ENCODE data around the gene RSRP1.
"Not testable (repeated sequence)": the region's sequence is repeated elsewhere in the genome, so short reads cannot be mapped to it uniquely, and the experiment has no call there.

RSRP1 gene

DNA sequence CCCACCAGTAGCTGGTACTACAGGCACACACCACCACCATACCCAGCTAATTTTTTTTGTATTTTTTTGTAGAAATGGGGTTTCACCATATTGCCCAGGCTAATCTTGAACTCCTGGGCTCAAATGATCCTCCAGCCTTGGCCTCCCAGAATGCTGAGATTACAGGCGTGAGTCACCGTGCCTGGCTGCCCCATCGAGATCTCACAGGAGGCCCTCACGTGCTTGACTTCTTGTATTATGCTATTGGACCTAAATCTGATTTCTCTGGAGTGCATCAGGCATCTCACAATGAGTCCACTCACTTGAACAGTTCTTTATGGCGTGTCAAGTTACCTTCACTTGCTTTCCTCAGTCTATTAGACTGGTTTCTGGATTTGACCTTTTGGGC, 9.3 kb upstream of the RSRP1 start:
- no peak for DNase-seq

DNA sequence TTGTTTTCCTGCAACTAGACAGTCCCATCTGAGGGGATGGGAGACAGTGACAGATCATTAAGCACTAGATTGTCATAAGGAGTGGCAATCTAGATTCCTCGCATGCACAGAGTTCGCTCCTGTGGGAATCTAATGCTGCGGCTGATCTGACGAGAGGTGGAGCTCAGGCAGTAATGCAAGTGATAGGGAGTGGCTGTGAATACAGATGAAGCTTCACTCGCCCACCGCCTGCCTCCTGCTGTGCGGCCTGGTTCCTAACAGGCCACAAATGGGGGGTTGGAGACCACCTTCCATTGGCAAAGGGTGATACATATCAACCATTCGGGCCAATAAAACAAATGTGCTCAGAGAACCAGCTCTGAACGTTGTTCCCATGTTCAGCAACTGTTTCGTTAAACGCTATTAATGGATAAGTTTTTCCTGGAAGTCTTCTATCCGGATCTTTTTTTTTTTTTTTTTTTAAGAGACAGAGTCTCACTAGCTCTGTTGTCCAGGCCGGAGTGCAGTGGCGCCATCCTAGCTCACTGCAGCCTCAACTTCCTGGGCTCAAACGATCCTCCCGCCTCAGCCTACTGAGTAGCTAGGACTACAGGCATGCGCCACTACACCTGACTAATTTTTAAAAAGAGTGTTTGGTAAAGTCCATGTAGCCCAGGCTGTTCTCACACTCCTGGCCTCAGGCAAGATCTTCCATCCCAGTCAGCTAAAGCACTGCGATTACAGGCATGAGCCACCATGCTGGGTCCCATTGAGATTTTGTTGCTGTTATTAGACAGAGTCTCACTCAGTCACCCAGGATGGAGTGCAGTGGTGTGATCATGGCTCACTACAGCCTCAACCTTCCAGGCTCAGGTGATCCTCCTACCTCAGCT, 8.7 kb upstream of the RSRP1 start:
- no peak for DNase-seq

DNA sequence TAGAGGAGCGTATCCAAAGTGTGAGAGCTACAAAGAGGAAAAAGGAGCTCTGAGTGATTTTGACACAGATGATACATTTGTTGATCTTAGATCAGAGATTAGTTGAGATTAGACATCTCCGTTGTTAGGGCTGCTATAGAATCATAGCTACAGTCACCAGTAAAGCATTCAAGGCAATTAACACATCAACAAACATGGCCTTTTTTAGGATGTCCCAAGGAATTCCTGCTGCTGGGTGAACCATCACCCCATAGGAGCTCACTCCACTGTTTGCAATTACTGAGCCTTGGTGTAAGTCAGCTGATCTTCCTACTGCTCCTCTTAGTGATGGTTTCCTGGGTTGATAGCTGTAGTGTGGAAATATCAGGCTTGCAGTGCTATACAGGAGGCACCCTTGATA, 6.7 kb upstream of the RSRP1 start:
- no peak for DNase-seq

DNA sequence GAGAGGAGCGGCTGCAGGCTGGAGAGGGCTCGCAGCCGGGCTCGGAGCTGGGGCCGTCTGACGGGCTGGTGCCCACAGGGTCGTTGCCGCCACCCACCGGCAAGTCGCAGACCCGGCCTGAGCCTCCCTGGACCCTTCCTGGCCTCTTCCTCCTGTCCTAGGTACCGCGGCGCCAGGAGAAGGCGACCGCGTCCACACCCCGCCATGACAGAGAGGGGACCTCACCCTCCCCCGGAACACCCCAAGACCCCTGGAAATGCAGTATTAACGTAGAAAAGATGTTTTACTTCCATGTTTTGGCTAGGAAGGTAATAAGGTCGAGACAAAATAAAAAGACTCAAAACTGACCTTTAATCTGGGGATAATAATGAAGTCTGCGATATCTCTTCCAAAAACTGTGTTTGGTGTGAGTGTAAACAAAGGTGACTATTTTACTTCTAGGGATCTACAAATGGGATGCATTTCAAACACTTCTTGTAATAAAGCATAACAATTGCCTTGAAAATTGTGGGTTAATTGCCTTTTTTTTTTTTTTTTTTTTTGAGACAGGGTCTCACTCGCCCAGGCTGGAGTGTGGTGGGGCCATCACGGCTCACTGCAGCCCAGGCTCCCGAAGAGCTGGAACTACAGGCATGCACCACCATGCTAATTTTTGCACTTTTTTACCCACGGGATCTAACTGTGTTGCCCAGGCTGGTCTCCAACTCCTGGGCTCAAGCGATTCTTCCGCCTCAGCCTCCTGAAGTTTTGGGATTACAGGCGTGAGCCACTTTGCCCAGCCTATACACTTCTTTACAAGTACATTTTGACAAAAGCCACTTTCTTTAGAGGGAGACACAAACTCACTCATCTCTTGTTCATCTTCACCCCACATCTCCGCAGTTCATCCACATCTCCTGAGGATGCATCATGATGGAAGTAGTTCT, 838 bp upstream of the RSRP1 start:
- DNase-seq, result no peak

DNA sequence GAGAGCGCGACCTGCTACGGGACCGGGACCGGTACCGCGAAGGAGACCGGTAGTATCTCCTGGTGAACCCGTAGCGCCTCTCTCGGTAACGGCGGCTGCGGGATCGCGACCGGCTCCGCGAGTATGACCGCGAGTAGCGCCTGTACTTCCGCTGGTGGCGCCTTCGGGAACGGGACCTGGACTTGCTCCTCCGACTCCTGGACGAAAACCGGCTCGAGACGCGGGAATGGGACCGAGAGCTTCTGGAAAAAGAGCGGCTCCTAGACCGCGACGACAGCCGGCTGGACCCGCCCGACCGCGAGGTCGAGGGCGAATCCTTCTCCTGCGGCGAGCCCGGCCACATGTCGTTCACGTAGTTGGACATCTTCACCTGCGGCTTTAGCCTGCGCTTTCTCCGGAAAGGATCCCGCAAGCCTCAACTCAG, 642 bp downstream of the RSRP1 start:
- DNase-seq, result no peak

DNA sequence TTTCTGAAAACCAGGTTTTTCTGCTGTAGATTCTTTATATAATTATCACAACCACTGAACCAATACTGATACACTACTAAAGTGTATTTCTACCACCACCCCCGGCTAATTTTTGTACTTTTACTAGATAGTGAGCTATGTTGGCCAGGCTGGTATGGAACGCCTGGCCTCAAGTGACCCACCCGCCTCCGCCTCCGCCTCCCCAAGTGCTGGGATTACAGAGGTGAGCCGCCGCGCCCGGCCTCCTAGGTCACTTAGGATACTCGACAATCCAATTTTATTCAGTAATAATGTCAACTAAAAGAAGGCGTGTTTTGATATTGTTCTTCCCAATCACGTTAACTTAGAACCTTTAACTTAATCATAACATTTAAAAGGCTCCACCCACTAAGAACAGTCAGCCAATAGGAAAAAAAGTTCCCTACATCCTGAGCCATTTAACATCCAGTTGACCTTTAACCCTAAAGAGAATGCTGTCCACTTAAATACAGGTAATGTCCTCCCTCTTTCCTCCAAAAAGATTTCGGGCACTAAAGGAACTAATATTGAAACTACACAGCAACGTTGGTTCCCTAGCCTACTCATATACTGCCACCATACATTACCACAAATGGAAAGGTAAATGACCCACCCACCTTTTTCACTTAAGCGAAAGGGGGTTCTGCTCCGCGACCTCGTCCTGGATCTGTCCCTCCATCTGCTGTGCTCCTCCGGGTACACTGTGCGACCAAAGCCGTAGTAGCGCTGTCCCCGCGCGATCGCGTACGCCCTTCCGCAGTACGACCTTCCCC, 1.2 kb downstream of the RSRP1 start:
- DNase-seq, result no peak

DNA sequence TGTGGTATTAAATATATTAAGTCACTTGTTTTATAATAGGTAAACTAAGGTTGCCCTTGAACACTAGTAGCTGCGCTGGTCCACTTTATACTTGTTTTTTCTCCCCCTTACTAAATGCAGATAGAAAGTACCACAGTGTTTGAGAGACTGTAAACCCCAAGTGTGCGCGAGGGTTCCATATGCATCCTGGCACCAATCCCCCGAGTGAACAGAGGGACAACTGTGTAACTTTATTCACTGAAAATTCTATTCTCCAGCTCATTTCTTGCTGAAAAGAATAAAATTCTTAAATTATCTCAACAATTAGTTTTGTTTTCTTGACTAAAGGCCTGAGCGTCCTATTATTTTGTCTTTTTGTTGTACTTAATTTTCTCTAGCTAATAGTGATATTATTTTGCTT, 1.9 kb downstream of the RSRP1 start:
- DNase-seq, result no peak

DNA sequence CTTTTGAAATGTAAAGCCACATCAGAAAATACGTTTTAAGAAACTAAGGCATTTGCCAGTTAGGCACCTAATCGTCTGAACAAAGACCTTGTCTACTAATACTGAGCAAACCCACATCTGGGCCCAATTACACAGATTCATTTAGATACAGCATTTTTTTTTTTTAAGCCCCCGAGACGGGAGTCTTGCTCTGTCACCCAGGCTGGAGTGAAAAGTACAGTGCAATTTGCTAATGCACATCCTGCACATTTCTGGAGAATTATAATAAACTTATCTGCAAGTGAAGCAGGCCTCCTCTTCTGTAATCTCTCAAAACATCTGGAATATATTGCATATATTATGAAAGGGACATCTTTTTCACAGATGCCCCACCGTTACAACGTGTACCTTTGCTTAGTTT, 3.3 kb downstream of the RSRP1 start:
- DNase-seq, result no peak

DNA sequence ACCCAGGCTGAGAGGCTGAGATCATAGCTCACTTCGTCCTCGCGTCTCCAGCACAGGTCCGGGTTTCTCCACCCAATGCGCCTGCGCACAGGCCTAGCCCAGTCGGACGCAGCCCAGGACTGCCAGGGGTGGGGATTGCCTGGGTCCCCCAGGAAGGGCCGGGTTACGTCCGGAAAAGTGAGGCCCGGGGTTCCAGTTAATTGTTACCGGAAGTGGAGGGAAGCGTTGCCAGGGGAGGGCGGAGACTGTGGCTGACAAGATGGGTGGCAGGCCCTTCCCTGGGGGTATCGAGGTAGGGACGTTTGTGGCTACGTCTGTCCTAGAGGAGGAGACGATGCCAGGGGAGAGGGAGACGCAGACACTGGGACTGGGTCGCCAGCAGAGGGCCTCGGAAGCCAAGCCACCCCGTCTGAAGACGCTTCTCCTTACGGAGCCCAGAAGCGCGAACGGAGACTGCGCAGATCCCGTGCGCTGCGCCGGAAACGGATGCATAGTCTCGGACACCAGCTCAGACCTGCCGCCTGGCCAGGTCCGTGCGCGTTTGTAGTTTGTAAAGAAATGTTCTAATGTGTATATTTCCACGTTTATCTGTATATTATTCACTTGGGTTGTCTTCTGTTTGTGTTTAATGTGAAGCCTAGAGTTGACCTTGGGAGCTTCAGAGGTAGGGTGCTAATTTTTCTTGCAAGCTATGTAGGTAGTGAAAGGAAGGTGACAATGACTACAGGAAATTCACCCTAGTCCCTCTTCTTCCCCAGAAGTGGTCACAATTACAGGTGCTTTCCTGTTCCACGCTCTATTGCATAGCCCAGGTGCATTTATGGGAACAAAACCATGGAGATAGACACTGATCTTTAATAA, 7.3 kb downstream of the RSRP1 start:
- DNase-seq, result peak; percentile 98

DNA sequence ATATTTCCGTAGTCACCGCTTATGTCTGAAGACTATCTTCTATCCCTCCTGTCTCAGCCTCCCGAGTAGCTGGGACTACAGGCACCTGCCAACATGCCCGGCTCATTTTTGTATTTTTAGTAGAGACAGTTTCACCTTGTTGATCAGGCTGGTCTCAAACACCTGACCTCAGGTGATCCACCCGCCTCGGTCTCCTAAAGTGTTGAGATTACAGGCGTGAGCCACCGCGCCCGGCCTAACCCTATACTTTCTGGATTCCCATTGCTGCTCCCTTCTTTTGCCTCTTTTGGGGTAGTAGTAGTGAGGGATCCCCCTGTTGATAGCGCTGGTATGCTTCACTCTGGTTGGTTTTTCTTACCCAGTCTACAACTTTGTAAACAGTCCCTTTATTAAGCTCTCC, 9.2 kb downstream of the RSRP1 start:
- DNase-seq, result no peak

DNA sequence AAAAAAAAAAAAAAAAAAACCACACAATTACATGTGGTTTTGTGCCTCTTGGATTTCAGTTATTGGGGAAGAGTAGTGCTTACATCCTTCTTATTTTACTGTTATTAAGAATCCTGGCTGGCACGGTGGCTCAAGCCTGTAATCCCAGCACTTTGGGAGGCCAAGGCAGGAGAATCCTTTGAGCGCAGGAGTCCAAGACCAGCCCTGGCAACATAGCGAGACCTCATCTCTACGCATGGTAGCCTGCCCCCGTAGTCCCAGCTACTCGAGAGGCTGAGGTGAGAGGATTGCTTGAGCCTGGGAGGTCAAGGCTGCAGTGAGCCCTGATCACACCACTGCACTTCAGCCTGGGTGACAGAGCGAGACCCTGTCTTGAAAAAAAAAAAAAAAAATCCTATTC, 11.0 kb downstream of the RSRP1 start:
- DNase-seq, result not testable (repeated sequence)

DNA sequence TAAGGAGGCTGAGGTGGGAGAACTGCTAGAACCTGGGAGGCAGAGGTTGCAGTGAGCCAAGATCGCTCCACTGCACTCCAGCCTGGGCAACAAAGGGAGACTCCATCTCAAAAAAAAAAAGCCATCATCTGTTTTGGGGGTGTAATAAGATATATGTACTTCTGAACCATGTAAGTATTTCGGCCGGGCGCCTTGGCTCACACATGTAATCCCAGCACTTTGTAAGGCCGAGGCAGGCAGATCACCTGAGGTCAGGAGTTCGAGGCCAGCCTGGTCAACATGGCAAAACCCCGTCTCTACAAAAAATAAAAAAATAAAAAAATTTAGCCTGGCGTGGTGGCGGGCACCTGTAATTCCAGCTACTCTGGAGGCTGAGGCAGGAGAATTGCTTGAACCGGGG, 11.8 kb downstream of the RSRP1 start:
- not testable (repeated sequence) for DNase-seq

DNA sequence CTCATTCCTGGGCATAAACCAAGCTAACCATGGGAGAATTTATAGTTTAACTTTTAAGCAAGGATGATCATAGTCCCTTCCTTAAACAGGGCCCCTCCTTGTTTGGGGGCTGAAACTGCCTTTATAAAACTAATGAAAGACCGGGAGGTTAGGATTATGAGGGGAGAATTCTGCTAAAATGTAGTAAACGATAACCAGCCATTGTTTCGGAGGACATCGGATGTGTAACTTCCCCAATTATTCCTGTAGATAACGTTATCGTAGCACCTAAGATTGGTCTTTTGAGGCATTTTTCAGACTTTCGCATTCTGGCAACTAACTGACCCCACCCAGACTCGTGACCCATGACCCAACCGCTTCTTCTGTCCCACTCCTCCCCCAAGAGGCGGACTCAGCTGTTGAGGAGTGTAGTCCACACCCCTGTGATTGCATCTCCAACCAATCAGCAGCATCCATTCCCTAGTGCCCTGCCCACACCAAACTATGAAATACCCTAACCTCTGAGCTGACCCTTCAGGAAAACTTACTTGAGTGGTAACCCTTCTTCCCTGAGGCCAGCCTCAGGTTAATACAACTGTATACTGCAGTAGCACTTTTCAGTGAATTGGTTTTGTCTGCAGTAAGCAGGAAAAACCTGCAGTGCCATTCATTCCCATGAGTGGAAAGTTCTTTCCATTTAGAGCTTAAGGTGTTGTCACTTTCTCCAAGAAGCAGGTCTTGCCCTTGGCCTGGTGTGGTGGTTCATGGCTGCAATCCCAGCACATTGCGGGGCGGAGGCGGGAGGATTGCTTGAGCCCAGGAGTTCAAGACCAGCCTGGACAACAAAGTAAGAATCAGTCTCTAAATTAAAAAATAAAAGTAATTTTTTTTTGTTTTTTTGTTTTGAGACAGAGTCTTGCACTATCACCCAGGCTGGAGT, 14.1 kb downstream of the RSRP1 start:
- peak; percentile 52 for DNase-seq

DNA sequence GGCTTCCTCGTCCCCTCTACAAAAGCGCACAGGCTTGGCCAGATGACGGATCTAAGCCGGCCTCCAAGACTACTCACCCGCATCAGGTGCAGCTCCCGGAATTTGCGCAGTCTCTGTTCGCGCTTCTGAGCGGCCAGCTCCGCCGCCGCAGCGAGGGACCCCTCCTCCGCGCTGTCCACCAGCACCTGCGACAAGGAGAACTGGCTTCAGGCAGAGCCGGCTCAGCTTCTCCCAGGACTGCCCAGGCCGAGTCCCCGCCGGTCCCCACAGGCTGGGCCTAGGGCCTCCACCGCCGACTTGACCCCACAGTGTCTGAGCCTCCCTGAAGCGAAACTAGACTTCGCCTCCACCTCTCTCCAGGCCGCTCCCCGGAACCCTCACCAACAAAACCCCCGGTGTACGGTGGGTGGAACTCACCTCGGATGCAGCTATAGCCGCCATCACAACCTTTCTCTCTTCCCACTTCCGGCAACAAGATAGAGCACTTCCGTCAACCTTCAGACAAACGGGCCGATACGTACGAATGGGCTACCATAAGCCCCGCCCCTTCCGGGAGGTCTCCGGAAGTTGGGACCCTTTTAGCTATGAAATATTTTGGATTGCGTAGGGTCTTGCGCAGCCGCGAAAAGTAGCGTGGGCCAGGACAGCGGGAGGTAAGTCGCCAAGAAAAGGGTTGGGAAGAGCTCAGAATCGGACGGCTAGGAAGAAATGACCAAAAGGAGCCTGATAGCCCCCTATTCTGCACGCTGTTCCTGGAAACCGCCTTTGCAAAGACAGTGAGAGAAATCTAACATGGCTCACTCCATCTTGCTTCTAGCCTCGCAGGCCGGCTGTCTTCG, 15.0 kb downstream of the RSRP1 start, which contains the start of gene SYF2:
Gene SYF2 (minus strand): TSS at position 476 of the 839 bp plus-strand sequence. CDS start 35 bp downstream, at position 441.
- peak; percentile 97 for DNase-seq

DNA sequence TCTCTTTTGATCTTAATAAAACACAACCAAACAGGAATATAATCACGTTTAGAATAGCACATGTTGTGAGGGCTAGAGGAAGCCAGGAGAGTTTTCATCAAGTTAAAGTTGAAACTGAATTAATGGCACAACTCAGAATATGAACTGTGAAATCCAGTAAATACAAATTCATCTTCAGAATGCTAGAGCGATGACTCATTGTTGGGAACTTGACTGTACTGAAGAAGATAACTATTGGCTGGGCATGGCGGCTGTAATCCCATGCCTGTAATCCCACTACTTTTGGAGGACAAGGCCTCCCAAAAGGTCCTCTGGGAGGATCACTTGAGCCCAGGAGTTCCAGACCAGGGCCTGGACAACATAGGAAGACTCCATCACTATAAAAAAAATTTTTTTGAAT, 23.8 kb downstream of the RSRP1 start:
- no peak for DNase-seq

DNA sequence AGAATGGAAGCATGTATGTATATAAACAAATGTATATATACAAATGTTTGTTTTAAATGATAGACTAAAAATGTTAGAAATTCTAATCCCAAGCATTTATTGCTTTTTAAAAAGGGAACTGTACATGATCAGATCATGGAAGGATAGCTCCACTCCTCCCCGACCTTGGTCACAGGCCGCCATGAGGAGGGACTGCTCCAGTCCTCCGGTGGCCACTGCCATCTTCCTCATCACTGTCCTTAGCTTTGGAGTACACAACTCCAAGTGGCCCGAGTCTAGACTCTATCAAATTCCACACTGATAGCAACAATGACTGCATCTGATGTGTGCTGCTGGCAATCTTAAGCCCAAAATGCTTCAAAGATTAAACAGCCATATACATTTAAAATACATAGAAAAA, 24.6 kb downstream of the RSRP1 start:
- DNase-seq, result no peak

DNA sequence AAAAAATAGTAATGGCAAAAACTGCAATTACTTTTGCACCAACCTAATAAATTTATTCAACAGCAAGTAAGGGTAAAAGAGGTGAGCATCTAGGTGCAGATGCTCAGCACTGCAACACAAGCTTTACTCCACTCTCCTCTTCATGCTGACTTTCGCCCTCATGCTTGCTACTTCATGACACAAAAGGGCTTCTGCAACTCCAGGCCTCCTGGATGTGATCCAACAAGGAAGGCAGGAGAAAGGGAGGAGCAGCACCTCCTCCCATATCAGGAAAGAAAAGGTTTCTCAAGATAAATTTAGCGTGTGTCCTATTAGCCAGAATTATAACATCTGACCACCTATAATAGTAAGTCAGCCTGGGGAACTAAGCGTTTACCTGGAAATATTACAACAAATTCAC, 26.6 kb downstream of the RSRP1 start:
- no peak for DNase-seq

DNA sequence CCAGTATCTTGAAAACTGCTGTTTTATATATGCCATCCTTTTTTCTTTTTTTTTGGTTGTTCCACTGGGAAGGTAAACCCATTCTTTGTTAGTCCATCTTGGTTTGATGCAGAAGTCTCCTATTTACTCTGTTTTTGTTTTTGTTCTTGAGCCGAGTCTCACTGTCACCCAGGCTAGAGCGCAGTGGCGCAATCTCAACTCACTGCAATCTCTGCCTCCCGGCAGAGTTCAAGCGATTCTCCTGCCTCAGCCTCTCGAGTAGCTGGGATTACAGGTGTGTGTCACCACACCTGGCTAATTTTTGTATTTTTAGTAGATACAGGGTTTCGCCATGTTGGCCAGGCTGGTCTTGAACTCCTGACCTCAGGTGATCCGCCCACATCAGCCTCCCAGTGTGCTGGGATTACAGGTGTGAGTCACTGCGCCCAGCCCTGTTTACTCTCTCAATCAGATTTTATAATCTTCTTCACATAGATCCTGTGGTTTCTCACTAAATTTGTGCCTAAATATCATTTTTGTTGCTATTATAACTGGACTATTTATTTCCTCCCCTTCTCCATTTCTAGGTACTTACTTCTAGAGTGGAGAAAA, 27.5 kb downstream of the RSRP1 start:
- no peak for DNase-seq

DNA sequence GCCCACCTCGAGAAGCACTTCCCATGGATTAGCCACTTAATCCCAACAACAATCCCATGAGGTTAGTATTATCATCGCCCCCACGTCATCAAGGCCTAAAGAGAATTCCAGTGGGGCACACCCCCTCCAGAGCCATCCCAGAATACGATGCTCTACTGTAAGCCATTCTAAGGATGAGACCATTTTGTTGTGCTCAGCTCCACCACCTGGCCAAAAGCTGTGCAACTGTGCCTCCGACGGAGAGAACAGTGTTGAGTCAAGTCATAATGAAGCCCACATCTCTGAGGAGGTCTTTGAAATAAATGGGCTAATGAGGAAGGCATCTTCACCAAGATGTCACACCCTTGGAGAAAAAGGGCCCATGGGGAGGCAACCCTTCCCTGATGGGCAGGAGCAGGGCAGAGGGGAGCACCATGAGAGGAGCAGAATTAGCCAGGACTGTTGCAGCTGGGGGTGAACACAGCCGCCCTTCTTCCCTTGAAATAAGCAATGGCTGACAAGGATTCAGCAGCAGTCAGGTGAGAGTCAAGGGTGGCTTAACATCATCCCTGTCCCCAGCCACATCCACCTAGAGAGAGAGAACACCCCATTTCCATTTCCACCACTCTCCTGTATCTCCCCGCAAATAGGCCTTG, 29.5 kb downstream of the RSRP1 start:
- no peak for DNase-seq
